HepG2 (cell line): Measurements from ENCODE around the gene CARD8. TPM values are rescaled to one million over a fixed set of nuclear protein-coding genes. Genes with fewer than 3 reads are reported as not detected.

Experiments
- ARID4A ChIP-seq: sonication (generic); formaldehyde crosslinking; IDR thresholded peaks from 2 replicates; pipeline ENCODE4 v1.5.0; 2020; ENCODE audit warnings: mild to moderate bottlenecking, missing genetic modification reagents, borderline replicate concordance
- CREM ChIP-seq, 2 experiments: sonication (generic) in 1 of 2; formaldehyde crosslinking in 1 of 2; IDR thresholded peaks; 2 replicates each; pipeline versions ENCODE4 v1.4.0 to v1.6.1; 2016 to 2020; ENCODE audit warnings: antibody characterized with exemption in 1 of 2, mild to moderate bottlenecking in 1 of 2, missing genetic modification reagents in 1 of 2
- DNMT3B ChIP-seq: conservative IDR thresholded peaks from 2 replicates; pipeline ENCODE4 v1.6.1; 2016; ENCODE audit warnings: missing biosample characterization, control low read depth
- NCOA5 ChIP-seq: sonication (generic); formaldehyde crosslinking; IDR thresholded peaks from 2 replicates; pipeline ENCODE4 v1.4.0; 2020; ENCODE audit warnings: missing genetic modification reagents
- NFKBIZ ChIP-seq: IDR thresholded peaks from 2 replicates; pipeline ENCODE4 v1.6.1; 2018; ENCODE audit warnings: missing genetic modification reagents, missing compliant biosample characterization
- NR1H2 ChIP-seq: sonication (generic); formaldehyde crosslinking; IDR thresholded peaks from 2 replicates; pipeline ENCODE4 v1.8.1; 2022; ENCODE audit warnings: low read depth, missing genetic modification reagents, borderline replicate concordance
- PCBP1 ChIP-seq: fragments of 200-400 bp; formaldehyde crosslinking; IDR thresholded peaks from 2 replicates; pipeline ENCODE4 v1.6.1; 2017; ENCODE audit warnings: mild to moderate bottlenecking, low read depth, low read length, borderline replicate concordance
- POLR2G ChIP-seq: fragments of 200-400 bp; formaldehyde crosslinking; IDR thresholded peaks from 2 replicates; pipeline ENCODE4 v1.6.1; 2018; ENCODE audit warnings: mild to moderate bottlenecking, low read depth, low read length, moderate library complexity
- SNRNP70 ChIP-seq: fragments of 200-400 bp; formaldehyde crosslinking; IDR thresholded peaks from 2 replicates; pipeline ENCODE4 v1.6.1; 2017; ENCODE audit warnings: mild to moderate bottlenecking, low read depth, low read length, moderate library complexity
- STAT5B ChIP-seq: sonication (generic); formaldehyde crosslinking; IDR thresholded peaks from 2 replicates; pipeline ENCODE4 v1.4.0; 2020; ENCODE audit warnings: missing genetic modification reagents
- ZFYVE20 ChIP-seq: sonication (generic); formaldehyde crosslinking; IDR thresholded peaks from 2 replicates; pipeline ENCODE4 v1.8.0; 2023; ENCODE audit warnings: low read depth, mild to moderate bottlenecking, moderate library complexity, missing genetic modification reagents, borderline replicate concordance
- ZNF33A ChIP-seq: sonication (generic); formaldehyde crosslinking; IDR thresholded peaks from 2 replicates; pipeline ENCODE4 v1.5.1; 2020; ENCODE audit warnings: missing genetic modification reagents, mild to moderate bottlenecking, moderate library complexity, borderline replicate concordance
- ZNF496 ChIP-seq: sonication (generic); formaldehyde crosslinking; IDR thresholded peaks from 2 replicates; pipeline ENCODE4 v1.8.1; 2023; ENCODE audit warnings: mild to moderate bottlenecking, moderate library complexity, missing genetic modification reagents; ENCODE audit not compliant: insufficient replicate concordance
- ZNF792 ChIP-seq: IDR thresholded peaks from 2 replicates; pipeline ENCODE4 v1.6.1; 2016
- polyA plus RNA-seq, 8 experiments: library from polyadenylated mRNA; depleted of rRNA in 3 of 8; stranded (reverse) in 7 of 8; unstranded in 1 of 8; fragments of >200 nt; fragmentation: Illumina TruSeq in 4 of 8; extraction: Trizol in 4 of 8; gene quantifications; 2 replicates each; pipeline versions ENCODE4 v1.2.1 to v1.2.3, GENCODE V29; 2011 to 2016; ENCODE audit warnings: low read depth in 4 of 8, missing spikeins in 1 of 8, mixed read lengths in 1 of 8; ENCODE audit not compliant: insufficient read depth in 1 of 8
- total RNA-seq, 5 experiments: library from RNA; depleted of rRNA; stranded (reverse); fragments of >200 nt; fragmentation: Illumina TruSeq; extraction: Trizol; gene quantifications; 2 replicates each; pipeline ENCODE4 v1.2.3, GENCODE V29; 2016; ENCODE audit warnings: low read depth in 1 of 5
- TF ChIP-seq, protein P1 (sequence below): sonication (generic); formaldehyde crosslinking; IDR thresholded peaks from 2 replicates; pipeline ENCODE4 v1.4.0; 2020; ENCODE audit warnings: mild to moderate bottlenecking, missing genetic modification reagents
- TF ChIP-seq, protein P2 (sequence below): sonication (generic); formaldehyde crosslinking; IDR thresholded peaks from 2 replicates; pipeline ENCODE4 v1.4.0; 2020; ENCODE audit warnings: mild to moderate bottlenecking, missing genetic modification reagents

Gene CARD8
- total and polyA plus RNA-seq, 2 of the 13 experiments (the other 11 are each of a cell fraction or from before 2014, with no cell fraction given) = 15.0 to 19.2 TPM

- TF ChIP-seq NR1H2 (CRISPR knock-in tag) = no peak
- TF ChIP-seq, protein P1, sequence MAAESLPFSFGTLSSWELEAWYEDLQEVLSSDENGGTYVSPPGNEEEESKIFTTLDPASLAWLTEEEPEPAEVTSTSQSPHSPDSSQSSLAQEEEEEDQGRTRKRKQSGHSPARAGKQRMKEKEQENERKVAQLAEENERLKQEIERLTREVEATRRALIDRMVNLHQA (CRISPR knock-in tag) = no peak
- TF ChIP-seq ZNF33A (CRISPR knock-in tag) = no peak
- TF ChIP-seq PCBP1 = no peak
- no peak for TF ChIP-seq SNRNP70
- TF ChIP-seq POLR2G = peak; percentile 90
- no peak for TF ChIP-seq STAT5B
- peak; percentile 66 for TF ChIP-seq CREM (IDR thresholded peaks at IDR 0.05)
- TF ChIP-seq CREM (CRISPR knock-in tag; IDR thresholded peaks at IDR 0.05) = no peak
- TF ChIP-seq ZFYVE20 (CRISPR knock-in tag) = no peak
- peak; percentile 44; the same call in 1 of the 2 replicates for TF ChIP-seq ARID4A (CRISPR knock-in tag)
- no peak for TF ChIP-seq NCOA5
- peak; percentile 83 for TF ChIP-seq ZNF792 (CRISPR knock-in tag)
- no peak for TF ChIP-seq NFKBIZ (CRISPR knock-in tag)
- TF ChIP-seq, protein P2, sequence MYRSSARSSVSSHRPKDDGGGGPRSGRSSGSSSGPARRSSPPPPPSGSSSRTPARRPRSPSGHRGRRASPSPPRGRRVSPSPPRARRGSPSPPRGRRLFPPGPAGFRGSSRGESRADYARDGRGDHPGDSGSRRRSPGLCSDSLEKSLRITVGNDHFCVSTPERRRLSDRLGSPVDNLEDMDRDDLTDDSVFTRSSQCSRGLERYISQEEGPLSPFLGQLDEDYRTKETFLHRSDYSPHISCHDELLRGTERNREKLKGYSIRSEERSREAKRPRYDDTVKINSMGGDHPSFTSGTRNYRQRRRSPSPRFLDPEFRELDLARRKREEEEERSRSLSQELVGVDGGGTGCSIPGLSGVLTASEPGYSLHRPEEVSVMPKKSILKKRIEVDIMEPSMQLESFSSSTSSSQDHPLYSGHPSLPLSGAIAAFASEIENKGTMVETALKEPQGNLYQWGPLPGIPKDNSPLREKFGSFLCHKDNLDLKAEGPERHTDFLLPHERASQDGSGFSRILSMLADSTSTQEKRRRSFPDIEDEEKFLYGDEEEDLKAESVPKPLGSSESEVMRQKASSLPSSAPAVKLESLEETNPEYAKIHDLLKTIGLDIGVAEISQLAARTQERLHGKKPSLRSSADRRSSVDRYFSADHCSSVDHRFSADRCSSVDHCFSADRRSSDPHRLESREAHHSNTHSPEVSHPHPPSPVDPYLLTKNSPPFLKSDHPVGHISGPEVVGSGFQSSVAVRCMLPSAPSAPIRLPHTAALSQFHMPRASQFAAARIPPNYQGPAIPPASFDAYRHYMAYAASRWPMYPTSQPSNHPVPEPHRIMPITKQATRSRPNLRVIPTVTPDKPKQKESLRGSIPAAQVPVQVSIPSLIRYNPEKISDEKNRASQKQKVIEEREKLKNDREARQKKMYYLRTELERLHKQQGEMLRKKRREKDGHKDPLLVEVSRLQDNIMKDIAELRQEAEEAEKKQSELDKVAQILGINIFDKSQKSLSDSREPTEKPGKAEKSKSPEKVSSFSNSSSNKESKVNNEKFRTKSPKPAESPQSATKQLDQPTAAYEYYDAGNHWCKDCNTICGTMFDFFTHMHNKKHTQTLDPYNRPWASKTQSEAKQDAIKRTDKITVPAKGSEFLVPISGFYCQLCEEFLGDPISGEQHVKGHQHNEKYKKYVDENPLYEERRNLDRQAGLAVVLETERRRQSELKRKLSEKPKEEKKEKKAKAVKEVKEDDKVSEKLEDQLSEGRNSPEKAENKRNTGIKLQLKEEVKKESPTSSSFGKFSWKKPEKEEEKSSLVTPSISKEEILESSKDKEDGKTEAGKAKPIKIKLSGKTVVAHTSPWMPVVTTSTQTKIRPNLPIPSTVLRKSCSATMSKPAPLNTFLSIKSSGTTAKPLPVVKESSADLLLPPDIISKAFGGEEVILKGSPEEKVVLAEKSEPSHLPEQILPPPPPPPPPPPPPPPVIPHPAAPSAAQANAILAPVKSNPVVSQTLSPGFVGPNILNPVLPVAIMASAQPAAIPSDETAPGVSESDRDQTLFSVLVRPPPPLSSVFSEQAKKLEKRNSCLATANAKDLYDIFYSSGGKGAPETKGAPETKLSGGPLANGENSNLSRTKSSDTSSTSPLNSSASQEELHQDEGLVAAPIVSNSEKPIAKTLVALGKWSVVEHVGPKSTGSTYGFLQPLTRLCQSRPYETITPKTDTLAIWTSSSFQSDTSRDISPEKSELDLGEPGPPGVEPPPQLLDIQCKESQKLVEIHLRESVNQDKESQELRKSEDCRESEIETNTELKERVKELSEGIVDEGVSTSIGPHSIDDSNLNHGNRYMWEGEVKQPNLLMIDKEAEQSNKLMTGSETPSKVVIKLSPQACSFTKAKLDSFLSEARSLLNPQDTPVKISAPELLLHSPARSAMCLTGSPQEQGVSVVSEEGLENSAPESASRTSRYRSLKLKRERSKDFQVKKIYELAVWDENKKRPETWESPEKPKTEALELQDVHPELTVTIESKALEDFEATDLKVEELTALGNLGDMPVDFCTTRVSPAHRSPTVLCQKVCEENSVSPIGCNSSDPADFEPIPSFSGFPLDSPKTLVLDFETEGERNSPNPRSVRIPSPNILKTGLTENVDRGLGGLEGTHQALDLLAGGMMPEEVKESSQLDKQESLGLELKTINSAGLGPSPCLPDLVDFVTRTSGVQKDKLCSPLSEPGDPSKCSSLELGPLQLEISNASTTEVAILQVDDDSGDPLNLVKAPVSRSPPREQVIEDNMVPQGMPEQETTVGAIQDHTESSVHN (CRISPR knock-in tag) = no peak
- TF ChIP-seq ZNF496 (CRISPR knock-in tag) = no peak
- no peak for TF ChIP-seq DNMT3B
Measured at GRCh38 chr19:48255376-48256303, at the start of gene CARD8 (continued).
